ENCODE results near the gene AQP1.

The AQP1 gene

DNA sequence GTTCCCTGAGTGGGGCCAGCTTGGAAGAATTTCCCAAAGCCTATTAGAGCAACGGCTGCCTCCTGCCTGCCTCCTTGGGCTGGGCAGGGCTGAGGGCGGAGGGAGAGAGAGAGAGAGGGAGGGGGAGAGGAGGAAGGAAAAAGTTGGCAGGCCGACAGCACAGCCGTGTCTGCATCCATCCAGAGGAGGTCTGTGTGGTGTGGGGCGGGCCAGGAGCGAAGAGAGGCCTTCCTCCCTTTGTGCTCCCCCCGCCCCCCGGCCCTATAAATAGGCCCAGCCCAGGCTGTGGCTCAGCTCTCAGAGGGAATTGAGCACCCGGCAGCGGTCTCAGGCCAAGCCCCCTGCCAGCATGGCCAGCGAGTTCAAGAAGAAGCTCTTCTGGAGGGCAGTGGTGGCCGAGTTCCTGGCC, at the start of gene AQP1:
AQP1 (plus strand) TSS at position 293 of the 409 bp plus-strand sequence; CDS start at position 350, 57 bp downstream.
- H3K36me3 ChIP-seq (ENCODE audit: control insufficient read depth, insufficient read depth, low read length) = no peaks in the 10 kb centered on the region
- no peak for DNase-seq (ENCODE audit: extremely low read depth, insufficient read length)
- no peaks in the 10 kb centered on the region; the same call in 1 of the 2 replicates for H3K27me3 ChIP-seq (replicated peaks; ENCODE audit: control insufficient read depth, insufficient read depth, low read length)
- H3K4me3 ChIP-seq (replicated peaks; ENCODE audit: low read depth, low read length) = no peak within 1 kb of the TSS
- no peak for TF ChIP-seq CTCF (IDR thresholded peaks at IDR 0.05; ENCODE audit: insufficient read depth, low read length, poor library complexity, severe bottlenecking)

- H3K27me3 ChIP-seq (replicated peaks; ENCODE audit: control insufficient read depth, insufficient read depth, low read length) = no peaks in the 10 kb centered on the region; the same call in 1 of the 2 replicates
- no peak for TF ChIP-seq CTCF (IDR thresholded peaks at IDR 0.05; ENCODE audit: insufficient read depth, low read length, poor library complexity, severe bottlenecking)
- H3K36me3 ChIP-seq (ENCODE audit: control insufficient read depth, insufficient read depth, low read length) = no peaks in the 10 kb centered on the region
- DNase-seq (ENCODE audit: extremely low read depth, insufficient read length) = no peak
- H3K4me3 ChIP-seq (replicated peaks; ENCODE audit: low read depth, low read length) = no peak overlapping the region
Observed at GRCh38 chr7:30862995-30863705, 48.5 kb upstream of the AQP1 start.

- no peak for TF ChIP-seq CTCF (IDR thresholded peaks at IDR 0.05; ENCODE audit: insufficient read depth, low read length, poor library complexity, severe bottlenecking)
- no peak for DNase-seq (ENCODE audit: extremely low read depth, insufficient read length)
- no peaks in the 10 kb centered on the region for H3K36me3 ChIP-seq (ENCODE audit: control insufficient read depth, insufficient read depth, low read length)
- H3K27me3 ChIP-seq (replicated peaks; ENCODE audit: control insufficient read depth, insufficient read depth, low read length) = no peaks in the 10 kb centered on the region; the same call in 1 of the 2 replicates
- H3K4me3 ChIP-seq (replicated peaks; ENCODE audit: low read depth, low read length) = no peak overlapping the region
Observed at GRCh38 chr7:30863706-30864035, 48.0 kb upstream of the AQP1 start.

DNA sequence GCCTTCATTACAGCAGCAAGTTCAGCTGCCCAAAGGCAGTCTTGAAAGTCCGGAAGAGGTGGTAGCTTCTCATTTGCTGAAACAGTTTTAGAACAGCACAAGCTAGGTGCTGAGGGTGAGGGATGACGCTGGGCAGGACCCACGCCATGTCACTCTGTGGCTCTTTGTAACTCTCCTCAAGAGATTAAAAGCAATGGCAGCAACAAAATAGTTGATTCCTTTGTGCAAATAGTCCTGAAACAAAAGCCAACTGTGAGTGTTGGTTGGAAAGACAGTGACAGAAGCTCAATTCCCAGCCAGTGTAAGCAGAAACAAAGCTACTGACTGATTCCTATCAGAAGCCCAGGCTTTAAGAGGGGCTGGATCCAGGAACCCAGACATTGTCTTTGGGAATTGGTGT, 47.6 kb upstream of the AQP1 start:
- Histone ChIP-seq H3K27me3 (replicated peaks; ENCODE audit: control insufficient read depth, insufficient read depth, low read length) (no peaks in the 10 kb centered on the region; the same call in 1 of the 2 replicates), H3K36me3 (ENCODE audit: control insufficient read depth, insufficient read depth, low read length) (no peaks in the 10 kb centered on the region), H3K4me3 (replicated peaks; ENCODE audit: low read depth, low read length) (no peak overlapping the region)
- TF ChIP-seq CTCF (IDR thresholded peaks at IDR 0.05; ENCODE audit: insufficient read depth, low read length, poor library complexity, severe bottlenecking) = no peak
- no peak for DNase-seq (ENCODE audit: extremely low read depth, insufficient read length)

DNA sequence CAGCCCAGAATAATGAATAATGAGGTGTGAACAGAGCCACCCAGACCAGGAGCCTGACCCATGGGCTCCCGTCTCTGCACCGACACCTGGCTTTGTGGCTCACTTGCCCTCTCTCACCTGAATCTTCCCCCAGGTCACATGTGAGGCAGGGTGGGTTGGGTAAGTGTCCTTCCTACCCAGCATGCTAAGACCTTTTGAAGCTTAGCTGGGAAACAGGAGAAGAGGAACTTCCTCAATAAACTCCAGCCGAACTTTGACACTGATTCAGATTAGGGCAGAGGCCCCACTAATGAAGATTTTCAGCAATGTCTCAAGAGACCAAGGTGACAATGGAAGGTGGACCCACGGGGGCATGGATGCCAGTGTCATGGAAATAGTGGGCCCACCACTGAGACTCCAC, 46.6 kb upstream of the AQP1 start:
- no peak for DNase-seq (ENCODE audit: extremely low read depth, insufficient read length)
- no peak for TF ChIP-seq CTCF (IDR thresholded peaks at IDR 0.05; ENCODE audit: insufficient read depth, low read length, poor library complexity, severe bottlenecking)
- Histone ChIP-seq H3K27me3 (replicated peaks; ENCODE audit: control insufficient read depth, insufficient read depth, low read length) (no peaks in the 10 kb centered on the region; the same call in 1 of the 2 replicates), H3K4me3 (replicated peaks; ENCODE audit: low read depth, low read length) (no peak overlapping the region), H3K36me3 (ENCODE audit: control insufficient read depth, insufficient read depth, low read length) (no peaks in the 10 kb centered on the region)

Data from GM06990 (cell line).